Stomach (tissue), 4 donors: ENCODE measurements around the gene RXRA.

Experiments
- EP300 ChIP-seq: sonication (generic); formaldehyde crosslinking; IDR thresholded peaks from one replicate; pipeline ENCODE4 v1.6.1; 2017; ENCODE audit warnings: antibody characterized with exemption
- POLR2AphosphoS5 ChIP-seq, 3 donors: sonication (generic); formaldehyde crosslinking; IDR thresholded peaks; one replicate each; pipeline ENCODE4 v1.6.1; 2016; ENCODE audit warnings: antibody characterized with exemption in 3 of 3
- TF ChIP-seq, protein P1 (sequence below), 7 experiments: fragments of 450-650 bp in 4 of 7; fragments of 200-600 bp in 3 of 7; sonication (generic) in 3 of 7; IDR thresholded peaks; one replicate each; pipeline ENCODE4 v1.5.1; 2016 to 2019; ENCODE audit warnings: antibody characterized with exemption in 7 of 7, control low read depth in 2 of 7, mild to moderate bottlenecking in 1 of 7

DNA sequence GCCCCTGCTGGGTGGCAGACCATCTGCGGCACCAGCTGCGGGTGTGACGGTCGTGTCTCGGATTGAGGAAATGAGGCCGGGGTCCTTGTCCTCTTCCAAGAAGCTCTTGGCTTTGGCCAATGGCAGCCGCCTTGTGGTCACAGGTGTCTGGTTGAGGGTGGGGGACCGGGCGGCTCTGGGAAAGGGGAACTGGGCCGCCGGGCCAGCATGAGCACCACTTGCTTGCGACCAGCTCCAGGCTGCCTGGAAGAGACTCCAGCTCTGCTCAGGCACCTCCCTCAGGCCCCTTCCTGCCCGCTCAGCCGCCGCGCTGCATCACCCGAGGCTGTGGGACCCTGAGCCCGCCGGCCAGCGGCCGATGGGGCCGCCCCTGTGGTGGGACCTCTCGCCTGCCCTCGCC is 59.7 kb downstream of the RXRA start:
- TF ChIP-seq, protein P1, sequence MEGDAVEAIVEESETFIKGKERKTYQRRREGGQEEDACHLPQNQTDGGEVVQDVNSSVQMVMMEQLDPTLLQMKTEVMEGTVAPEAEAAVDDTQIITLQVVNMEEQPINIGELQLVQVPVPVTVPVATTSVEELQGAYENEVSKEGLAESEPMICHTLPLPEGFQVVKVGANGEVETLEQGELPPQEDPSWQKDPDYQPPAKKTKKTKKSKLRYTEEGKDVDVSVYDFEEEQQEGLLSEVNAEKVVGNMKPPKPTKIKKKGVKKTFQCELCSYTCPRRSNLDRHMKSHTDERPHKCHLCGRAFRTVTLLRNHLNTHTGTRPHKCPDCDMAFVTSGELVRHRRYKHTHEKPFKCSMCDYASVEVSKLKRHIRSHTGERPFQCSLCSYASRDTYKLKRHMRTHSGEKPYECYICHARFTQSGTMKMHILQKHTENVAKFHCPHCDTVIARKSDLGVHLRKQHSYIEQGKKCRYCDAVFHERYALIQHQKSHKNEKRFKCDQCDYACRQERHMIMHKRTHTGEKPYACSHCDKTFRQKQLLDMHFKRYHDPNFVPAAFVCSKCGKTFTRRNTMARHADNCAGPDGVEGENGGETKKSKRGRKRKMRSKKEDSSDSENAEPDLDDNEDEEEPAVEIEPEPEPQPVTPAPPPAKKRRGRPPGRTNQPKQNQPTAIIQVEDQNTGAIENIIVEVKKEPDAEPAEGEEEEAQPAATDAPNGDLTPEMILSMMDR (IDR thresholded peaks at IDR 0.05): no peak
- TF ChIP-seq POLR2AphosphoS5 (IDR thresholded peaks at IDR 0.05) (no peak), EP300 (no peak)
